HL-60 (cell line): Measurements from ENCODE around the gene IFRD1.
"Not testable (repeated sequence)": the region's sequence is repeated elsewhere in the genome, so short reads cannot be mapped to it uniquely, and the experiment has no call there.

Source experiments
- DNase-seq, 2 experiments: peaks; one replicate each; pipeline ENCODE4 v3.0.0-alpha.2; 2010 to 2020; ENCODE audit warnings: low read depth in 1 of 2, low spot score in 1 of 2
- H3K27ac ChIP-seq: fragments of 250-450 bp; sonication (Bioruptor Pico); replicated peaks from 2 replicates; pipeline ENCODE4 v1.5.1; 2020; ENCODE audit warnings: mild to moderate bottlenecking, moderate library complexity
- H3K27me3 ChIP-seq: fragments of 250-450 bp; sonication (Bioruptor Pico); 2 replicates; pipeline ENCODE4 v1.5.1; 2021; ENCODE audit warnings: mild to moderate bottlenecking, moderate library complexity; ENCODE audit not compliant: insufficient read depth, poor library complexity, severe bottlenecking
- H3K4me3 ChIP-seq: replicated peaks from 2 replicates; pipeline ENCODE4 v1.5.1; 2011; ENCODE audit warnings: mild to moderate bottlenecking, control low read depth, low read length; ENCODE audit not compliant: insufficient read depth
- CTCF ChIP-seq: IDR thresholded peaks from one replicate; pipeline ENCODE4 v1.5.1; 2011; ENCODE audit warnings: low read length, control low read depth, inconsistent platforms; ENCODE audit not compliant: insufficient read depth
- GABPA ChIP-seq: IDR thresholded peaks from 2 replicates; pipeline ENCODE4 v1.6.1; 2012; ENCODE audit warnings: low read depth
- POLR2AphosphoS5 ChIP-seq: IDR thresholded peaks from 2 replicates; pipeline ENCODE4 v1.6.1; 2012; ENCODE audit warnings: low read depth
- REST ChIP-seq: IDR thresholded peaks from 2 replicates; pipeline ENCODE4 v1.6.1; 2012; ENCODE audit warnings: low read depth; ENCODE audit not compliant: insufficient replicate concordance
- SPI1 ChIP-seq: IDR thresholded peaks from 2 replicates; pipeline ENCODE4 v1.6.1; 2012; ENCODE audit warnings: low read depth, mild to moderate bottlenecking, borderline replicate concordance

Gene IFRD1

GRCh38 chr7:112512451-112513210 is 62.4 kb downstream of the IFRD1 start:
- no peak overlapping the region for H3K4me3 ChIP-seq
- no peak overlapping the region for H3K27ac ChIP-seq
- H3K27me3 ChIP-seq = no peaks in the 10 kb centered on the region
- no peak for DNase-seq
- TF ChIP-seq SPI1 (no peak), GABPA (no peak), POLR2AphosphoS5 (no peak), CTCF (no peak), REST (no peak)

DNA sequence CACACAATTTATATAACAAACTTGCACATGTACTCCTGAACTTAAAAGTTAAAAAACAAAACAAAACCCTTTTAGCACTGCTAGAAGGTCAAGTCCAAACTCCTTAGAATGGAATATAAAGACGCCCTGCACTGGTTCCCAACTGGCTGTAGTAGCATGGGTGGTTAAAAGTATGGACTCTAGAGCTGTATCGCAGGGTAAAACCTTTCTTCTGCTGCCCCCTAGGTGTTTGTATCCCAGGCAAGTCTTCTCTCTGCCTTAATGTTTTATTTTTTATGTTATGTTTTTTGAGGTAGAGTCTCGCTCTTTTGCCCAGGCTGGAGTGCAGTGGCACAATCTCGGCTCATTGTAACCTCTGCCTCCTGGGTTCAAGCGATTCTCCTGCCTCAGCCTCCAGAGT is 65.7 kb downstream of the IFRD1 start:
- Histone ChIP-seq H3K27me3 (no peaks in the 10 kb centered on the region), H3K27ac (no peak overlapping the region), H3K4me3 (no peak overlapping the region)
- no peak for DNase-seq
- TF ChIP-seq SPI1 (no peak), GABPA (no peak), REST (no peak)

- H3K4me3 ChIP-seq, DNase-seq, H3K27me3 ChIP-seq, H3K27ac ChIP-seq: not testable (repeated sequence)
These were observed 66.2 kb downstream of the IFRD1 start for GRCh38 chr7:112516418-112516817.

DNA sequence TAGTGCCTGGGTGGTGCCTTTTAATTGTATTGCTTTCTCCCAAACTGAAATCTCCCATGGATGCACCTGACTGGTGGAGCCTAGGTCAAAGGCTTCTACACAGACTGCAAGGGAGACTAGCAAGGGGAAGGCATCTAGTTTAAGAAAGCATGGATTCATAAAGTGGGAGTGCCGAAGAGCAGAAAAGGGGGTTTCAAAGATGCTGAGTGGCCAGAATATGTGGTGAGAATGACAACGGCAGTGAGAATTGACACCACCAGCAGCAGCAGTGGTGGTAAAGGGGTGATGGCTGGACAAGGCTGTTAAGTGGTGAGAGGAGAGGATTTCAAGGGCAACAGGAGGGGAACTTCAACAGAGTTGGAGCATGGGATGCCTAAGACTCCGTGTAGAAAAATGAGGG is 67.2 kb downstream of the IFRD1 start:
- H3K27ac ChIP-seq = no peak overlapping the region
- no peak for DNase-seq
- TF ChIP-seq SPI1 = no peak
- no peak for TF ChIP-seq REST
- no peak for TF ChIP-seq GABPA
- no peak for TF ChIP-seq CTCF
- no peak for TF ChIP-seq POLR2AphosphoS5

More for the DNA sequence above, 67.2 kb downstream of the IFRD1 start:
- no peak overlapping the region for H3K4me3 ChIP-seq
- H3K27me3 ChIP-seq = no peaks in the 10 kb centered on the region
